GM23248 (cell line): ENCODE measurements around the gene KRTAP10-10. TPM values are rescaled to one million over a fixed set of nuclear protein-coding genes. Genes with fewer than 3 reads are reported as not detected.

Experiments
- DNase-seq: peaks from one replicate; pipeline ENCODE4 v3.0.0-alpha.2; 2015
- H2AFZ ChIP-seq: fragments of 200-600 bp; sonication (generic); 2 replicates; pipeline ENCODE4 v1.6.1; 2016; ENCODE audit warnings: antibody characterized with exemption
- H3F3A ChIP-seq: fragments of 200-600 bp; sonication (generic); 2 replicates; pipeline ENCODE4 v1.6.1; 2016; ENCODE audit warnings: mild to moderate bottlenecking, antibody characterized with exemption, mixed run types; ENCODE audit not compliant: insufficient read depth
- H3K27ac ChIP-seq: fragments of 200-600 bp; sonication (generic); 2 replicates; pipeline ENCODE4 v1.5.1; 2016; ENCODE audit warnings: mild to moderate bottlenecking
- H3K27me3 ChIP-seq: fragments of 200-600 bp; sonication (generic); replicated peaks from 2 replicates; pipeline ENCODE4 v1.6.1; 2016; ENCODE audit warnings: mild to moderate bottlenecking; ENCODE audit not compliant: insufficient read depth
- H3K36me3 ChIP-seq: fragments of 200-600 bp; sonication (generic); 2 replicates; pipeline ENCODE4 v1.6.1; 2016; ENCODE audit warnings: low read depth, mild to moderate bottlenecking
- H3K4me1 ChIP-seq: fragments of 200-600 bp; sonication (generic); 2 replicates; pipeline ENCODE4 v1.6.1; 2016; ENCODE audit warnings: mild to moderate bottlenecking; ENCODE audit not compliant: insufficient read depth
- H3K4me2 ChIP-seq: fragments of 200-600 bp; sonication (generic); one replicate; pipeline ENCODE4 v1.6.1; 2016; ENCODE audit warnings: mild to moderate bottlenecking; ENCODE audit not compliant: unreplicated experiment
- H3K4me3 ChIP-seq: fragments of 200-600 bp; sonication (generic); 2 replicates; pipeline ENCODE4 v1.5.1; 2016; ENCODE audit warnings: mild to moderate bottlenecking
- H3K79me2 ChIP-seq: fragments of 200-600 bp; sonication (generic); 2 replicates; pipeline ENCODE4 v1.6.1; 2016; ENCODE audit warnings: mild to moderate bottlenecking; ENCODE audit not compliant: insufficient read depth
- H3K9ac ChIP-seq: fragments of 200-600 bp; sonication (generic); 2 replicates; pipeline ENCODE4 v1.6.1; 2016; ENCODE audit warnings: mild to moderate bottlenecking
- H3K9me2 ChIP-seq: fragments of 200-600 bp; sonication (generic); 2 replicates; pipeline ENCODE4 v1.6.1; 2016; ENCODE audit warnings: mixed run types, mild to moderate bottlenecking, moderate library complexity; ENCODE audit not compliant: insufficient read depth
- H3K9me3 ChIP-seq: fragments of 200-600 bp; sonication (generic); one replicate; pipeline ENCODE4 v1.6.1; 2017; ENCODE audit warnings: low read depth
- H4K20me1 ChIP-seq: fragments of 200-600 bp; sonication (generic); 2 replicates; pipeline ENCODE4 v1.6.0; 2016; ENCODE audit not compliant: insufficient read depth
- EZH2 ChIP-seq: fragments of 200-600 bp; sonication (generic); IDR thresholded peaks from 2 replicates; pipeline ENCODE4 v1.6.1; 2018; ENCODE audit warnings: antibody characterized with exemption, mild to moderate bottlenecking; ENCODE audit not compliant: insufficient read depth, poor library complexity, severe bottlenecking
- EZH2phosphoT487 ChIP-seq: fragments of 200-600 bp; sonication (generic); IDR thresholded peaks from 2 replicates; pipeline ENCODE4 v1.6.1; 2018; ENCODE audit warnings: antibody characterized with exemption, moderate library complexity, mild to moderate bottlenecking, low read depth; ENCODE audit not compliant: insufficient read depth
- WGBS, 2 experiments: methylation state at CpG; one replicate each; pipeline ENCODE4 v1.1.6; 2015 to 2017; ENCODE audit warnings: low lambda C conversion rate in 2 of 2, low coverage in 1 of 2; ENCODE audit errors: missing lambda C conversion rate in 2 of 2; 5-methylcytosine and 5-hydroxymethylcytosine counted together
- in situ Hi-C: fragments of 300-500 bp; cut with MboI; formaldehyde crosslinking; loops from 2 replicates; pipeline ENCODE4 v1.15.0; 2020
- polyA plus RNA-seq: library from polyadenylated mRNA; unstranded; fragments of >200 nt; fragmentation: Nextera tagmentation; extraction: Ambion mirVana; gene quantifications from 2 replicates; pipeline ENCODE4 v1.2.1, GENCODE V29; 2016
- total RNA-seq: library from RNA; depleted of rRNA; stranded (reverse); fragments of >200 nt; shearing (Covaris generic); gene quantifications from 2 replicates; pipeline ENCODE4 v1.2.3, GENCODE V29; 2014

Gene KRTAP10-10
- total and polyA plus RNA-seq, 2 experiments from 2014 or later, result not detected

DNA sequence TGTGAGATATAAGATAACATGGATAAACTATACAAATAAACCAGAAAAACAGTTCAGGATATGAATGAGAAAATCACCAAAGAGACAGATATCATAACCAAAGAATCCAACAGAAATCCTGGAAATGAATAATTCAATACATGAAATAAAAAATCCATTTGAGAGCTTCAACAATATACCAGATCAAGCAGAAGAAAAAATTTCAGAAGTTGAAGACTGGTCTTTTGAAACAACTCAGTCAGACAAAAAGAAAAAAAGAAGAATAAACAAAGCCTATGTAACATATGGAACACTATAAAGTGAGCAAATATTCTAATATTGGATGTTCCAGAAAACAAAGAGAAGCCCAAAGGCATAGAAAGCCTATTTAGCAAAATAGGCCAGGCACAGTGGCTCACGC is 34.8 kb downstream of the KRTAP10-10 start:
- Histone ChIP-seq H3K4me1 (no peaks in the 10 kb centered on the region), H3K36me3 (no peaks in the 10 kb centered on the region), H2AFZ (no peak overlapping the region), H4K20me1 (no peaks in the 10 kb centered on the region), H3K9me2 (no peaks in the 10 kb centered on the region), H3K9me3 (no peaks in the 10 kb centered on the region), H3F3A (no peaks in the 10 kb centered on the region), H3K27ac (no peak overlapping the region), H3K79me2 (no peaks in the 10 kb centered on the region), H3K4me3 (no peak overlapping the region), H3K27me3 (peaks cover 20% of the 10 kb centered on the region; the same call in 1 of the 2 replicates), H3K4me2 (no peak overlapping the region), H3K9ac (no peak overlapping the region)
- WGBS, 2 experiments, result 29 to 54% methylated on average over 1 of the region's 1 CpG
- DNase-seq, result no peak
- in situ Hi-C loops, result no loop called here
- TF ChIP-seq EZH2phosphoT487 (no peak), EZH2 (no peak)

DNA sequence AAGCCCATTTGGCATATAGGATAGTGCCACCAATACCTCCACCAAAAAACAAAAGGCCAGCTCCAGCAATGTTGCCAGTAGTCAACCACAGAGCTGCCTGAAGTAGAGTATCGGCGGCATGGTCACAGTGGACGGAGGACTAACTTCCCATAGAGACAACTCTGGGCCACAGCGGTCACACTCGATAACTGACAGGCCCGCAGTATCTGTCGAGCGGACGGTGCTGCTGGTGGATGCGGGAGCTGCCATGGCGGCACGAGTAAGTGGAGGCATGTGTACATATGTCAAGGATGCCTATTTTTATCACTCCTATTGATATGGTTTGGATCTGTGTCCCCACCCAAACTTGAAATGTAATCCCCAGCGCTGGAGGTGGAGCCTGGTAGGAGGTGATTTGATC is 40.7 kb downstream of the KRTAP10-10 start:
- Histone ChIP-seq H4K20me1 (no peaks in the 10 kb centered on the region), H3F3A (no peaks in the 10 kb centered on the region)
- WGBS, 2 experiments, result 59 to 62% methylated on average over 13 of the region's 13 CpGs

DNA sequence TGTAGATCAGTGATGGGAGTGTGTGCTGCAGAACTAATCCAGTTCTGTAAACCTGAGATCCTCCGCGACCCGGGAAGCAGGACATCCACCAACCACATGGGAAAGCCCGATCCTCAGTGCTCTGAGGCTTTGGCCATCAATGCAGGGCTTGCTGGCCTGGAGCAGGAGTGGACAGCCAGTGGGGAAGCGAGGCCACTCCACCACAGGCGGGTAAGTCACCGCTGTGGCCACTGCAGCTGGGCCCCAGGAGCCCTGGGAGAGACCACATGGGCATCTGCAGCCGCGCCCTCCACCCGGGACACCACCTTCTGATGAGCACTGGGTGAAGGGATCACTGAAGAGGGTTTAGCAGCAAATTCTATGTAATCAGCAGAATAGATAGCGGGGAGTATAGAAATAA is 44.0 kb downstream of the KRTAP10-10 start:
- in situ Hi-C loops, result no loop called here

More for the DNA sequence above, 40.7 kb downstream of the KRTAP10-10 start:
- Histone ChIP-seq H3K9me3 (no peaks in the 10 kb centered on the region), H3K4me1 (no peaks in the 10 kb centered on the region), H3K9ac (no peak overlapping the region), H3K36me3 (no peaks in the 10 kb centered on the region), H2AFZ (no peak overlapping the region), H3K27ac (no peak overlapping the region), H3K4me2 (no peak overlapping the region), H3K79me2 (no peaks in the 10 kb centered on the region), H3K27me3 (peaks cover 42% of the 10 kb centered on the region), H3K9me2 (no peaks in the 10 kb centered on the region), H3K4me3 (no peak overlapping the region)
- no peak for TF ChIP-seq EZH2phosphoT487
- TF ChIP-seq EZH2, result no peak
- no peak for DNase-seq
- in situ Hi-C loops, result no loop called here

DNA sequence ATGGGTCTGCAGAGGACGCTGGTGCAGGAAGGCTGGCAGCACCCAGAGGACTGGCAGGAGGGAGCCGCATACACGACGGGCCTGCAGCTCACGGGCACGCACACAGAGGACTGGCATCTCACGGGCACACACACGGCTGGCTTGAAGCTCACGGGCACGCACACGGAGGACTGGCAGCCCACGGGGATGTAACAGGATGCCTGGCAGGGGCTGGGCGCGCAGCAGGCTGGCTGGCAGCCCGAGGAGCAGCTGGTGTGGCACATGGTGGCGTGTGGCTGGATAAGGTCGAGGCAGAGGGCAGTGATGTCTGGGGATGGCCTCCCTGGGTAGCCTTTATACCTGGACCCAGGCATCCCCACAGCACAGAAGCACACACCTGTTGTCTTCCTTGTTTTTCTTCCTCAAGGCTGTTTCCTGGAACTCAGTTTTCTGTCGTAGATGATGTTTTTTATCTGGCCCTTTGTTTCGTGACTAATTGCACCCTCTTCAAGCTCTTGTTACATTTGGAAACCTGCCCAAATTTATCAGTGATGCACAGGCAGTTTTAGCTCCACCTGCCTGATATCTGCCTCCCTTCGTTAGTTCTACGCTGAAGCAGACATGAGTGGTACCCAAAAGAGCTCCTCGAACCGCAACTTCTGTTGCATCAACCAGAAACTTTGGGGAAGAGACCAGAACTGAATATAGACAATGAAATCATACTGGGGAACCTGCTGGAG is 44.9 kb downstream of the KRTAP10-10 start, which contains the start of gene KRTAP12-1:
Gene KRTAP12-1 (minus strand): TSS at position 303 of the 719 bp plus-strand sequence. CDS start 40 bp downstream, at position 263.
- H3K79me2 ChIP-seq, result no peaks in the 10 kb centered on the region
- in situ Hi-C loops, result no loop called here
- peaks cover 40% of the 10 kb centered on the region for H3K27me3 ChIP-seq
- H3K36me3 ChIP-seq, result no peaks in the 10 kb centered on the region
- TF ChIP-seq EZH2 (no peak), EZH2phosphoT487 (no peak)
- no peaks in the 10 kb centered on the region for H3K9me3 ChIP-seq
- no peaks in the 10 kb centered on the region for H3K9me2 ChIP-seq
- H3F3A ChIP-seq, result no peaks in the 10 kb centered on the region
- no peak for DNase-seq
- no peak within 1 kb of the TSS for H2AFZ ChIP-seq
- H3K4me2 ChIP-seq, result no peak within 1 kb of the TSS
- H4K20me1 ChIP-seq, result no peaks in the 10 kb centered on the region
- H3K4me1 ChIP-seq, result no peaks in the 10 kb centered on the region
- no peak within 1 kb of the TSS for H3K9ac ChIP-seq
- 36 to 48% methylated on average over 22 to 23 of the region's 23 CpGs for WGBS, 2 experiments
- H3K27ac ChIP-seq, result no peak within 1 kb of the TSS
- no peak within 1 kb of the TSS for H3K4me3 ChIP-seq

More for the DNA sequence above, 44.0 kb downstream of the KRTAP10-10 start:
- Histone ChIP-seq H4K20me1 (no peaks in the 10 kb centered on the region), H3F3A (no peaks in the 10 kb centered on the region), H3K4me2 (no peak overlapping the region), H3K27me3 (peaks cover 36% of the 10 kb centered on the region), H3K9me2 (no peaks in the 10 kb centered on the region), H2AFZ (no peak overlapping the region), H3K9me3 (no peaks in the 10 kb centered on the region), H3K4me3 (no peak overlapping the region), H3K27ac (no peak overlapping the region), H3K4me1 (no peaks in the 10 kb centered on the region), H3K36me3 (no peaks in the 10 kb centered on the region), H3K9ac (no peak overlapping the region), H3K79me2 (no peaks in the 10 kb centered on the region)
- DNase-seq, result no peak
- 41 to 42% methylated on average over 11 of the region's 11 CpGs for WGBS, 2 experiments
- no peak for TF ChIP-seq EZH2phosphoT487
- no peak for TF ChIP-seq EZH2
